Middle frontal gyrus (tissue), 1 donor: ENCODE measurements around the gene ABL2.

Source experiments
- DNase-seq: peaks from one replicate; pipeline ENCODE4 v3.0.0-alpha.2; 2015; ENCODE audit warnings: low spot score; ENCODE audit errors: extremely low spot score

ABL2 gene

GRCh38 chr1:179095924-179096323 lies 133.6 kb downstream of the ABL2 start:
- no peak for DNase-seq

GRCh38 chr1:179095377-179095776 lies 134.1 kb downstream of the ABL2 start:
- no peak for DNase-seq

GRCh38 chr1:179094818-179095217 lies 134.7 kb downstream of the ABL2 start:
- DNase-seq, result no peak

- DNase-seq, result no peak
Observed at GRCh38 chr1:179092896-179093461, 136.5 kb downstream of the ABL2 start.

DNA sequence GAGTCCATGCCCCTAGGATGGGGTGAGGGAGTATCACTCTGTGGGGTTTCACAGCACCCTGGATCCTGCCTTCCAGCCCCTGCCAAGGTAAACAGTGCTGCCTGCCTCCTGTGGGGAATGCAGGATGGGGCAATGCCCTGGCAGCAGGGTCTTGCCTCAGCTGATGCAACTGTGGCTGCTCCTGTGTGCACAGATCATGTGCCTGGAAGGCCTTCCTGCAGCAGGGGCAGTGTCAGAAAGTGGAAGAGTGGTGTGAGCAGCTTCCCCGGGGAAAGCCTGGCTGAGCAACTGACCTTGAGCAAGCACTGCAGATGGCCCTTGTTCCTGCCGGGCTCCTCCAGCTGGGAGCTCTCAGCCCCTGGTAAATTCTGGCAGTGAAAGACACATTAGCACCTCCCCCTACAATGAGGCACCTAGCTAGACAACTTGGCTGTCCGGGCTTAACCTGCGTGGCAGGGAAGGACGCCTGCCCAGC lies 137.7 kb downstream of the ABL2 start:
- DNase-seq, result no peak

DNA sequence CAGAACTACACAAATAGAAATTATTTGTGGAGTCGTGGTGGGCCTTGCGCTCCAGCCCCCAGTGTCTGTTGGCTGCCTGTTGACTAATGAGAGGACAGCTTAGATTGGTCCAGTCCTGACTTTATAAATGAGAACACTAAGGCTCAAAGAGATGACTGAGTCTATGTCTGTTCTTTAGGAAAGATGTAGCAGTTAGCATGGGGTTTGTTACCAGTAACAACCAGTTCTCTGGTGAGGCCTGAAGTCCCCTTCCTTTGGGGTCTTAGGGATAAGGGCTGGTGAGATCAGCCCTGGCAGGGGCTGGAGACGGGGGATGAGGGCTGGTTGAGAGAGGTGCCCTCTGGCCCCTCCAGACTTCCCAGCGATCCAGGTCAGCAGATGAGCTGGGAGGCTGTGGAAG lies 138.6 kb downstream of the ABL2 start:
- no peak for DNase-seq

- DNase-seq, result no peak
Observed at GRCh38 chr1:179090522-179090921, 139.0 kb downstream of the ABL2 start.

- no peak for DNase-seq
Observed at GRCh38 chr1:179089827-179090482, 139.5 kb downstream of the ABL2 start.

GRCh38 chr1:179087665-179088064 lies 141.8 kb downstream of the ABL2 start:
- no peak for DNase-seq

DNA sequence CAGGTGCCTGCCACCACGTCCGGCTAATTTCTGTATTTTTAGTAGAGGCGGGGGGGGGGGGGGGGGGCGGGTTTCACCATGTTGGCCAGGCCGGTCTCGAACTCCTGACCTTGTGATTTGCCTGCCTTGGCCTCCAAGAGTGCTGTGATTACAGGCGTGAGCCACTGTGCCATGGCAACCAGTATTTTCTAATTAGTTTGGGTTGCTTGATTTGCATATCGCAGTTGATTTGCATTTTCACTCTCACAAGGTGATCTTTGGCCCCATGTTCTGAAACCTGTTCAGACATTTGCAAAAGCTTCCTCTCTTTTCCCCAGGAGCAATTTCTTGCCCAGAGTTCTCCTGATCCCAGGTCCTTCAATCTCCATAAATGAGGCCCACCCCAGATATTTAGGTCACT lies 145.9 kb downstream of the ABL2 start:
- no peak for DNase-seq

DNA sequence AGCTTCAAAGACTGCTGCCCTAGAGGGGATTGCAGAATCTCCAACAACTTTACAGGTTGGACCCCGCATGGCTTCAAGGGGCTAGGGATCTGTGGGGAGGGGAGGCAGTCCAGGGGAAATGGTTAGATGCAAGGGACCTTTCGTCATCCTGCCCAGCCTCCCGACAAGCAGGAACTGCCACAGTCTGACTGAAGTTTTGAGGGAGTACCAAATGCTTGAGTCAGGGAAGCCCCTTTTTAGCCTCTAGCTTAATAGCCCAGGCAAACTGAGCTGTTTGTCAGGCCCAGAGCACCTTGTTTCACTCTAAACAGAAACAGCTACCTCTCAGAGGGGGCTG lies 146.5 kb downstream of the ABL2 start:
- DNase-seq, result no peak

DNA sequence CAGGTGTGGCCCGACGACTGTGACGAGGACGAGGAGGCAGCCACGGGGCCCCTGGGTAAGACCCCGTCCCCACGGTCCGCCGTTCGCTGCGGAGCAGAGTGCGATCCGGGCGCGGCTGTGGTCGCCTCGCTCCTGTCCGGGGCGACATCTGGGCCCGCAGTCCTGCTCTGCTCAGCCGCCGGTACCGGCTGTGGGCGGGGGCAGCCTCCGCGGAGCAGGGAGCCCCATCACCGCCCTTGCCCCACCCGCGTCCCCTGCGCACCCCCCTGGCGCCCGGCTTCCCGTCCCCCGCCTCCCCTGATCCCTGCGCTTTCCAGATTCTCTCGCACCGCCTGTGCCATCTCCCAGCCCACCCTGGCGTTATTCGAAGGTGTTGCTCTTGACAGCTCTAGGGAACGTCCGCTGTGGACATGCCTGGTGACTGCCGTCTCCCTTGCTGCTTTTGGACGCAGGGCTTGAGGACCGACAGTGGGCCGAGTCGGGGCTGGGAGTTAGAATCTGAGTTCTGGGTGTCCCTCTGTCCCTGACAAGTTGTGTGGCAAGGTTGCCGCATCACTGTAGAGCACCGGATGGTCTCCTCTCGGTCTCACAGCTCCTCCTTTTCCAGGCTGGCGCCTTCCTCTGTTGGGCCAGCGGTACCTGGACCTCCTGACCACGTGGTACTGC lies 147.0 kb downstream of the ABL2 start:
- no peak for DNase-seq

- peak; percentile 75 for DNase-seq
Observed at GRCh38 chr1:179081687-179082332, 147.7 kb downstream of the ABL2 start, which contains the start of gene TOR3A. Gene TOR3A (plus strand): TSS chr1:179082070. CDS start chr1:179082129, 59 bp downstream.

DNA sequence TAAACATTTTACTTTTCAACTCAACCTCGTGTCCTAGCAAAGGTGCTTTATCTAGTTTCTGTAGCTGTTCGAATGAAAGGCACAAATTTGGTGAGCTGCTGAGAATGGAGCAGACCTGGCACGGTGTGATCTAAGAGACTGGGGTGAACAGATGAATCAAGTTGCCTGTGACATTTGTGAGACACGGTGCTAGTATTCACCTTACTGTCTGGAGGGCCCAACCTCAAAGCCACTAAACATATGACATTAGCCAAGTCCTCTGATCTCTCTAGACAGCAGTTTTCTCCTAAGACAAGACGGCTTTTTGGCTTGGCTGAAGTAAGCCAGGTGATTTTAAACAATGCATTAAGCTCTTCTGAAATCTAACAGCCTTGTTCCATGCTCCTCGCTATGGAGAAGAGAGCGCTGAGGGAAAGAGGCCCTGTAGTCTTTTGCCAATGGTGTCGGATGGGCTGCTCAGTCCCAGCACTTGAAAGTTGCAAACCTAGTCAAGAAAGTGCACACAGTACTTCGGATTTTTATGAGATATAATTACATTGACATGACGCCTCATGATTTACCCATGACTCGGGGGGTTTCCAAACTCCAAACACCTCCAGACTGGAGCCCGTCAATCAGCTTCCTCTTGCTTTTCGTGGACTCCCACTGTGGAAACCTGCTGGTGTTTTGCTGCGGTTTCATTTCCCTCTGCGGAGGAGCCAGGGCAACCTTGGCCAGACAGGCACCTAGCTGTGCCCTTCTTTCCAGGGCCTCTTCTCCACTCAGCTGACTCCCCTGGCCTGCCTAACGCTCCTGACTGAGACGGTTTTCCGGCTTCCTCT lies 148.4 kb downstream of the ABL2 start:
- no peak for DNase-seq

- peak; percentile 74 for DNase-seq
Observed at GRCh38 chr1:179079113-179079761, 150.2 kb downstream of the ABL2 start.

DNA sequence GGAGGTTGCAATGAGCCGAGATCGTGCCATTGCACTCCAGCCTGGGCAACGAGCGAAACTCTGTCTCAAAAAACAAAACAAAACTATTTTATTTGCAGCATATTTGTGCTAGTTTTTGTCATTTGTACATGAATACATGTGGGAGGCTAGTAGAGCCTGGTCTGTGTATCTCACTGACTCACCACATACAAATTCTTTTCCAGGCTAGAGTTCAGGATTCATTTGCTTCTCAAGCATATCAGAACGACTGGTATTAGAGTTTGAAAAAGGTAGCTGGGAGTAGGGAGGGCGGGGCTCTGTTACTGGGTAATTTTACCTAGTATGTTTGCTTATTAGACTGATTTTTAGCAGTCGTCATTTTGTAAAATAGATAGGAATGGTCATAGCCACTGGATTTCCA lies 152.1 kb downstream of the ABL2 start:
- DNase-seq, result no peak

- no peak for DNase-seq
Observed at GRCh38 chr1:179066471-179066870, 163.0 kb downstream of the ABL2 start.

DNA sequence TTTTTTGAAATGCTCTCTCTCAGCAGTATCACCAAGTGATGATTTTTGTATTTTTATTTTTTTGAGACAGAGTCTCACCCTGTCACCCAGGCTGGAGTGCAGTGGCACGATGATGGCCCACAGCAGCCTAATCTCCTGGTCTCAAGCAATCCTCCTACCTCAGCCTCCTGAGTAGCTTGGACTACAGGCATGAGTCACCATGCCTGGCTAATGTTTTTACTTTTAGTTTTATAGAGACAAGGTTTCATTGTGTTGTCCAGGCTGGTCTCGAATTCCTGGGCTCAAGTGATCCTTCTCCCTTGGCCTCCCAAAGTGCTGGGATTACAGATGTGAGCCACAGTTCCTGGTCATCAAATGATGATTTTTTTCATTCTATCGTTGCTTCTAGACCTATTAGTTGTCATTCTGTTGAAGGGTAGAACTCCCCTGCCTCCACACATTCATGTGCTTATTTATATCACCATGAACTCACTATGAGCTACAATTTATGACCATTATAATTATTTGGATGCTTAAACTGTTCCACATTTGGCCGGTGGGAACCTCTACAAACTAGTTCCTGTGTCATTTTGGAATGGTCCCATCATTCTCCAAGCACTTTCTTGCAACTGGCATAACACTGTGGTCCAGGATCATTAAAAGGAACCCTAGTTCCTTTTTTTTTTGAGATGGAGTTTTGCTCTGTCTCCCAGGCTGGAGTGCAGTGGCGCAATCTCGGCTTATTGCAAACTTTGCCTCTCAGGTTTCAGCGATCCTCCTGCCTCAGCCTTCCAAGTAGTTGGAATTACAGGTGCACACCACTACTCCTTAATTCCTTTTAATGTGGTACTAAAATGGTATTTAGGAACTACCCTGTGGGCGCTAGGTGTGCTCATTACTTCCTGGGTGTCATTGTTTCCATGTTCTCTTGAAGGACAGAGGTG lies 167.9 kb downstream of the ABL2 start:
- no peak for DNase-seq
